ENCODE results near the gene LMBR1. TPM values are rescaled to one million over a fixed set of nuclear protein-coding genes. Genes with fewer than 3 reads are reported as not detected.

LMBR1 gene
- total and polyA plus RNA-seq, 2 of the 13 experiments (the other 11 are each of a cell fraction or from before 2014, with no cell fraction given): 20.9 to 39.6 TPM

DNA sequence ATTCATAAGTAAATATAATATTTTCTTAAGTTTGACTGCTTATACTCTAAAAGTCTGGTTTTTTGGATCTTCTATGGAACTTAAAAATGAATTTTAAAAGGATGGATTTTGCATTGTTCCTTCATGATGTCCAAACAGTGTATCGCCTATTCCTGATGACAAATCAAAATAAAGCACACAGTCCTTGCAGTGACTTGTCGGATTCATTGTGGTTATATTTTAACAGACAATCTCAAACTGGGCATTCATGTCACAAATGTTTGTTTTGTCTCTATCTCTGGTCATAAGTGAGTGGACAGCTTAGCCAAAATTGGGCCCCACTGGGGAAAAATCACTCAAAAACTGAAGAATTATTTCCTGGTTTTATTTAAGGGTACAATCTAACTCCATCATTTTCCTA, 74.8 kb downstream of the LMBR1 start (continued):
- TF ChIP-seq ZBTB40 (IDR thresholded peaks at IDR 0.05) (no peak), ZBTB40 (CRISPR knock-in tag; IDR thresholded peaks at IDR 0.05) (no peak), ZNF468 (CRISPR knock-in tag; IDR thresholded peaks at IDR 0.05) (no peak), ATF7 (IDR thresholded peaks at IDR 0.05) (no peak), ATF7 (CRISPR knock-in tag; IDR thresholded peaks at IDR 0.05) (no peak), MTF2 (CRISPR knock-in tag; IDR thresholded peaks at IDR 0.05; ENCODE audit: borderline replicate concordance) (no peak), FOXJ3 (CRISPR knock-in tag; IDR thresholded peaks at IDR 0.05; ENCODE audit: borderline replicate concordance) (no peak), KAT8 (CRISPR knock-in tag; IDR thresholded peaks at IDR 0.05) (no peak), HNRNPUL1 (IDR thresholded peaks at IDR 0.05; ENCODE audit: low read depth, low read length) (0 out of 2 replicates have a peak, but pooled peaks have one; percentile 65), RXRB (CRISPR knock-in tag; IDR thresholded peaks at IDR 0.05; ENCODE audit: borderline replicate concordance) (peak; percentile 7; the same call in 1 of the 2 replicates), CBFB (CRISPR knock-in tag; IDR thresholded peaks at IDR 0.05) (no peak), ZNF33A (CRISPR knock-in tag; IDR thresholded peaks at IDR 0.05; ENCODE audit: borderline replicate concordance) (no peak), RARA (CRISPR knock-in tag; IDR thresholded peaks at IDR 0.05) (no peak), LCORL (IDR thresholded peaks at IDR 0.05) (no peak), LCORL (CRISPR knock-in tag; IDR thresholded peaks at IDR 0.05) (0 out of 2 replicates have a peak, but pooled peaks have one; percentile 25)
- TF ChIP-seq, protein P1, sequence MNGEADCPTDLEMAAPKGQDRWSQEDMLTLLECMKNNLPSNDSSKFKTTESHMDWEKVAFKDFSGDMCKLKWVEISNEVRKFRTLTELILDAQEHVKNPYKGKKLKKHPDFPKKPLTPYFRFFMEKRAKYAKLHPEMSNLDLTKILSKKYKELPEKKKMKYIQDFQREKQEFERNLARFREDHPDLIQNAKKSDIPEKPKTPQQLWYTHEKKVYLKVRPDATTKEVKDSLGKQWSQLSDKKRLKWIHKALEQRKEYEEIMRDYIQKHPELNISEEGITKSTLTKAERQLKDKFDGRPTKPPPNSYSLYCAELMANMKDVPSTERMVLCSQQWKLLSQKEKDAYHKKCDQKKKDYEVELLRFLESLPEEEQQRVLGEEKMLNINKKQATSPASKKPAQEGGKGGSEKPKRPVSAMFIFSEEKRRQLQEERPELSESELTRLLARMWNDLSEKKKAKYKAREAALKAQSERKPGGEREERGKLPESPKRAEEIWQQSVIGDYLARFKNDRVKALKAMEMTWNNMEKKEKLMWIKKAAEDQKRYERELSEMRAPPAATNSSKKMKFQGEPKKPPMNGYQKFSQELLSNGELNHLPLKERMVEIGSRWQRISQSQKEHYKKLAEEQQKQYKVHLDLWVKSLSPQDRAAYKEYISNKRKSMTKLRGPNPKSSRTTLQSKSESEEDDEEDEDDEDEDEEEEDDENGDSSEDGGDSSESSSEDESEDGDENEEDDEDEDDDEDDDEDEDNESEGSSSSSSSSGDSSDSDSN (CRISPR knock-in tag; IDR thresholded peaks at IDR 0.05): no peak

All from HepG2 (cell line).